GM18951 (cell line): ENCODE results near the gene UBL7.
"Not testable (repeated sequence)": the region's sequence is repeated elsewhere in the genome, so short reads cannot be mapped to it uniquely, and the experiment has no call there.

Experiments used
- POLR2A ChIP-seq: IDR thresholded peaks from 4 replicates; pipeline ENCODE4 v1.6.1; 2011; ENCODE audit warnings: mild to moderate bottlenecking; ENCODE audit not compliant: insufficient read length, insufficient read depth; ENCODE audit errors: extremely low read depth
- in situ Hi-C: fragments of 300-500 bp; cut with MboI; formaldehyde crosslinking; loops from one replicate; pipeline ENCODE4 v1.12.0; 2022; ENCODE audit warnings: low sequenced_read_pairs, mixed read lengths, inconsistent platforms; ENCODE audit not compliant: unreplicated experiment

UBL7 gene

DNA sequence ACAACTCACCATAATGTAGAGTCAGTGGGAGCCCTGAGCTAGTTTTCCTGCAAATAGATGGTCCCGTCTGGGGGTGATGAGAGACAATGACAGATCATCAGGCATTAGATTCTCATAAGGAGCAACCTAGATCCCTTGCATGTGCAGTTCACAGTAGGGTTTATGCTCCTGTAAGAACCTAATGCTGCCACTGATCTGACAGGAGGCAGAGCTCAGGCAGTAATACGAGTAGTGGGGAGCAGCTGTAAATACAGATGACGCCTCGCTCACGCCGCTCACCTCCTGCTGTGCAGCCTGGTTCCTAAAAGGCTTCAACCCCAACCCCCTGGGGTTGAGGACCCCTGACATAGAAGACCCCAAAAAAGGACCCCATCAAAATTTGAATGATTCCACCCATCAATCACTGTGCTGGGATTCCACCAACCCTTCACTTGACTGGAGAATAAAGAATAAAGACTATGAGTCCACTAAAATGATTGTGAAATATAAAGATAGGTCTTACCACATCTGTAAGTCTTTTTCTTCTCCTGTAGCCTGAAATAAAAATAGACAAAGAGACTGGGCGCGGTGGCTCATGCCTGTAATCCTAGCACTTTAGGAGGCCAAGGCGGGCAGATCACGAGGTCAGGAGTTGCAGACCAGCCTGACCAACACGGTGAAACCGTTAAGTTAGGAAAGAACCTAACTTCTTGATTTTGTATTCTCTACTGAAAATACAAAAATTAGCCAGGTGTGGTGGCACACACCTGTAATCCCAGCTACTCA lies 9.9 kb upstream of the UBL7 start:
- TF ChIP-seq POLR2A: no peak
- in situ Hi-C loops: no loop called here

DNA sequence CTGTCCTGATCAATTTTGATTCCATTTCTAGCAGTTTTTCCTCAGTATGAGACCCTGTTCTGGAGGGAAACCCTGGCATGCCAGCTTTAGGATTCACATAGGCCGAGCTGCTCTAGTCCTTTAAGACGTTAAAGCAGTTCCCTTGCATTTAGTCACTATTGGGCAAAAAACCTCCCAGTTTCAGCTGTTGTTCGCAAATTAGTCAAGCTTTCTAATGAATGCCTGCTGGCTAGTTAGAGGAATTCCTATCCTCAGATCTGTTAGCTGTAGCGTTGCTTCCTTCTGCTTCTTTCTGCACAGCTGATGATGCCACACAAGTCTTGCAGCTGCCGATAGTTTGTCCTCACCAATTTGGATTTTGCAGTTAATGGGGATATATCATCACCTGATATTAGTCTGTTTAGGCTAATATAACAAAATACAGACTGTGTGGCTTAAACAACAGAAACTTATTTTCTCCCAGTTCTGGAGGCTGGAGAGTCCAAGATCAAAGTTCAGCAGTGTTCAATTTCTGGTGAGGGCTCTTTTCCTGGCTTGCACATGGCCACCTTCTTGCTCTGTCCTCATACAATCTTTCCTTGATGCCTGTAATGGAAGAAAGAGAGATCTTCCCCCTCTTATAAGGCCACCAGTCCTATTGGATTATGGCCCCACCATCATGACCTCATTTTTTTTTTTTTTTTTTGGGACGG lies 7.5 kb upstream of the UBL7 start:
- in situ Hi-C loops: no loop called here
- no peak for TF ChIP-seq POLR2A

DNA sequence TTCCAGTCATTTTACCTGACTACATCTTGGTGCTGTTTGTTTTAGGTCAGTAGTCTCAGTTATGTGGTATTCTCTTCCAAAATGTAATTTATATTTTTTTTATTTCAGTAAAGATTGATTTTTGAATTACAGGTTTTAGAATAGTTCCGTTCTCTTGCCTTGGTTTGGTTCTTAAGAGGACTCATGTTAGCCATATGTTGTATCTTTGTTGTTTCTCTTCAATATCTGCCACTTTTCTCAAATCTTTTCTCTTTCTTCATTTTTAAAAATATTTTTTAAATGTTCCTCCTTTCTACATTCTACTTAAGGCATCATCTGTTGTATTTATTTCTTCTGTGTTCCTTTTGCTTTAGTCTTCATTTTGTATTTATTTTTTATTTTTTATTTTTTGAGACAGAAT lies 5.6 kb upstream of the UBL7 start:
- in situ Hi-C loops: no loop called here
- no peak for TF ChIP-seq POLR2A

DNA sequence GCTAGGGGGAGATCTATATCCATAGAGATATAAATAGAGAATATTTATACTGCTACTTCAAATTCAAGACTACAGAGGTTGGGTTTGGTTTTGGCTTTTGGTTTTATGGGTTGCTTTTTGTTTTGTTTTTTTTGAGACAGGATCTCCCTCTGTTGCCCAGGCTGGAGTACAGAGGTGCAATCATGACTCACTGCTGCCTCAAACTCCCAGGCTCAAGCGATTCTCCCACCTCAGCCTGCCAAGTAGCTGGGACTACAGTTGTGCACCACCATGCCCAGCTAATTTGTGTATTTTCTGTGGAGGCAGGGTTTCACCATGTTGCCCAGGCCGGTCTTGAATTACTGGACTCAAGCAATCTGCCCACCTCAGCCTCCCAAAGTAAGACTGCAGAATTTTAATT lies 3.9 kb upstream of the UBL7 start:
- in situ Hi-C loops: no loop called here
- no peak for TF ChIP-seq POLR2A

DNA sequence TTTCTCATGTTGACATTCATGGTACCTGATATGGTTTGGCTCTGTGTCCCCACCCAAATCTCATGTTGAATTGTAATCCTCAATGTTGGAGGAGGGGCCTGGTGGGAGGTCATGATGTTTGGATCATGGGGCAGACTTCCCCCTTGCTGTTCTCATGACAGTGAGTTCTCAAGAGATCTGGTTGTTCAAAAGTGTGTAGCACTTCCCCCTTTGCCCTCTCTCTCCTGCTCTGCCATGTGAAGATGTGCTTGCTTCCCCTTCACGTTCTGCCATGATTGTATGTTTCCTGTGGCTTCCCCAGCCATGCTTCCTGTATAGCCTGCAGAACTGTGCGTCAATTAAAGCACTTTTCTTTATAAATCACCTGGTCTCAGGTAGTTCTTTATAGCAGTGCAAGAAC lies 3.3 kb upstream of the UBL7 start:
- in situ Hi-C loops: no loop called here

DNA sequence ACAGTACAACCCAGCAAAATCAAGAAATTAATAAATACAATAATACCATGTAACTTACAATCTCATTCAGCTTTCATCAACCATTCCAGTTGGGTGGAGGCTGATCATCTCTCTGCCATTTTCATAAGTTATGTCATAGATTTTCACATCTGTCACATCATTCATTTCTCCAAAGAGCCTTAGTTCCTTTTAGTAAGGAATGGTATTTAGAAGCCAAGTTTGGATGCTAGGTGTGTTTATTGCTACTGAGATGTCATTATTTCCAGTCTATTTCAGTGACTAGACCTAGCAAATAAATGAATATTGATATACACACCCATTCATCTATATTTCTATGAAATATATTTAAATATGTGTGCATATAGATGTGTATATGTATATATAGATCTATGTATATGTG lies 2.7 kb upstream of the UBL7 start:
- TF ChIP-seq POLR2A: no peak
- in situ Hi-C loops: no loop called here

More for the DNA sequence above, 3.3 kb upstream of the UBL7 start:
- no peak for TF ChIP-seq POLR2A

DNA sequence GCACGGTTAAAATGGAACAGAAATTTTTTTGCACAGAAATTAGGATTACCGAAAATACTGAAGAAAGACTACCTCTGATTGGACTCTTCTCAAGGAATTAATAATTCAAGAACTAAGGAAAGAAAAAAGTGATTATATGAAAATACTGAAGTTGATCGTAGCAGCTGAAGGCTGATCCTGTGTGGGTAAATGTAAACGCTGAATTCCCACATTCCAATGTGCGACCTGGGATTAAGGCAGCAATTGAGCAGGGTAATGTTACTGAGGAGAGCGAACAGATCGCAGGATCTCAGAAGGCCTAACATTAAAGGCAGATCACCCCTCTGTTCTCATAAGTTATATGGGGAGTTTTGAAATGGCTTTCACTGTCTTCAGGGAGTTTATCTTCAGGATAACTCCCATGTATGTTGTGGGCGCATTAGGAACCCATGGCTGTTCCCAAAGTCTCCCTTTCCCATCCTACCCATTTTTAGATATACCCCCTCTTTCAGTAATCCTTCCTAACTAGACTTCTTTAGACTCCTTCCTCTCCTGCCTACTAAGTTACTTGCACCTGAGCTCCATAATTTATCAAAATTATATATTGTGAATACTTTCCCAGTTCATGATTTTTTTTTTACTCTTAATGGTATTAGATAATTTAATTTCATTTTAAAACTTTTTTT lies 1.0 kb upstream of the UBL7 start:
- TF ChIP-seq POLR2A: no peak
- in situ Hi-C loops: no loop called here

DNA sequence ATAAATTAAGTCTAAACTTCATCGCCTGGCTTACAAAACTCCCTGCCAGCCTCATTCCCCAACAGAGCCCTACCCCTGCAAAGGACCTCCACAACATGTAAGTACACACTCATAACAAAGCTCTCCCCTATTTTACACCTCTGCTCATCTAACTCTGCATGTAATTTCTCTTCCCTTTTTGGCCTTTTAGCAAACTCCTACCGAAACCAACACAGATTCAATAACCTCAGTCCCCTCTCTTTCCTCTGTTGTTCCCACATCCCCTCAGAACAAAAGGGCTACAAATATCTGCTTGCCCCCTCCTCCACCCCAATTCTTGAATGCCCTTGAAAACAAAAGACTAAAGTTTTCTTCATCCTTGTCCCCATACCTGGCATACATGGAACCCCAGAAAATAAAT lies 662 bp downstream of the UBL7 start:
- in situ Hi-C loops: no loop called here
- no peak for TF ChIP-seq POLR2A

DNA sequence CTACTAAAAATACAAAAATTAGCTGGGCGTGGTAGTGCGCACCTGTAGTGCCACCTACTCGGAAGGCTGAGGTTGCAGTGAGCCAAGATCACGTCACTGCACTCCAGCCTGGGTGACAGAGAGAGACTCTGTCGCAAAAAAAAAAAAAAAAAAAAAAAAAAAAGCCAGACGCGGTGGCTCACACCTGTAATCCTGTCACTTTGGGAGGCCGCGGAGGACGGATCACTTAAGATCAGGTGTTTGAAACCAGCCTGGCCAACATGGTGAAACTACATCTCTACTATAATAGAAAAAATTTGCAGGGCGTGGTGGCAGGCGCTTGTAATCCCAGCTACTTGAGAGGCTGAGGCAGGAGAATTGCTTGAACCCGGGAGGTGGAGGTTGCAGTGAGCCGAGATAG lies 1.2 kb downstream of the UBL7 start:
- in situ Hi-C loops: not testable (repeated sequence)

DNA sequence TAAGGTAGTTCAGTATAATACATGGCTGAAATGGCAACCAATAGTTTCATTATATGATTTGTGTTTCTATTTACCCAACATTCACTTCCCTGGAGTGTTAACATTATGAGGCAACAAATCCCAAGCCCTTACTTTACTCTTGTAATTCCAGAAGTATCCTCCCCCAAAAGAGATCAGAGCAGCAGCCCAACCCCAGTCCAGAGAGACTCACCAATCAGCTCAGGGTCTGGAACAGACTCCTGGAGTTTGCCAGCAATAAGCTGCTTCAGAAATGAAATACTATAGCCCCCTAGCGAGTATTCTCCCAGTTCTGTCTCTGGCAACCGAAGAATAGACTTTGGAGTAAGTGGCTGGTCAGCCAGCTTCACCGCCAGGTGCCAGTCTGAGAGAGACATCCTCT lies 2.5 kb downstream of the UBL7 start:
- no peak for TF ChIP-seq POLR2A
- in situ Hi-C loops: no loop called here

DNA sequence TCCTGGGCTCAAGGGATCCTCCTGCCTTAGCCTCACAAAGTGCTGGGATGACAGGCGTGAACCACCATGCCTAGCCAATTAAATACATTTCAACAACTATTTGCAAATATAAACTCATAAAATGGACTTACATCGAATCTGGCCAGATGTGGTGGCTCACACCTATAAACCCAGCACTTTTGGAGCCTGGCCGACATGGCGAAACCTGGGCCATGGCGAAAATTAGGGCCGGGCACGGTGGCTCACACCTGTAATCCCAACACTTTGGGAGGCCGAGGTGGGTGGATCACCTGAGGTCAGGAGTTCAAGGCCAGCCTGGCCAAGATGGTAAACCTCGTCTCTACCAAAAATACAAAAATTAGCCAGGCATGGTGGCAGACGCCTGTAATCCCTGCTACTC lies 3.9 kb downstream of the UBL7 start:
- in situ Hi-C loops: not testable (repeated sequence)

DNA sequence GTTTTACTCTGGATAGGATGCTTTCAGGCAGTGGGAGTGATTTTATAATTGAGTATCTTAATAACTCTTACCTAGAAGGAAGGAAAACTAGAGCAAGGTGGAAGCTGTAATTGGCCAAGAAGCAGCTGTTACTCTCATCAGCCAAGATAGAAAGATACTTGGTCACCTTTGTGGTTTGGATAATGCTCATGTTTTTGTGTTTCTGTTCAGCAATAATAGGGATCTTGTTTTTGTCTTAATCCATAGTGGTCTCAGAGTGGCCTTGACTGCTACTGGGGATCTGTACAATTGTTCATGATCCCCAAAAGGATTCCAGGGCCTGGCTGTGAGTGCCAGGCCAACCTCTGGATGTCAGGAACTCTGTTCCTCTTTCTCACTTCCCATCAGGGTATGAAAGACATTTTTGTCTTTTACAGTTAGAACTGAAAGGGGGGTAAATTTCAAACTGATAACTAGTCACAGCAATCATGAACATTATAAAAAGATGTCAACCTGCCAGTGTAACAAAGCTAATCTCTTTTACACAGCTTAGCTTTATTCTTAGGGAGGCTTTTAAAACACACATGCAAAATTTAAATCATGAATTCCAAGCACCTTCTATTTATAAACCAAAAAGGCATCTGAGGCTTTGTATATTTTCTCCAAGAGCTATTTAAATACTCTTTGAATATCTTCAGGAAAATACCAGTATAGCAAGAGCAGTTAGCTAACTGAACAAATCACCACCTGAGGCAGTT lies 6.0 kb downstream of the UBL7 start:
- in situ Hi-C loops: loop anchor here (5.0 kb wide), 1 partner anchor 37 kb away; no protein-coding TSS in a partner anchor
- TF ChIP-seq POLR2A: no peak

DNA sequence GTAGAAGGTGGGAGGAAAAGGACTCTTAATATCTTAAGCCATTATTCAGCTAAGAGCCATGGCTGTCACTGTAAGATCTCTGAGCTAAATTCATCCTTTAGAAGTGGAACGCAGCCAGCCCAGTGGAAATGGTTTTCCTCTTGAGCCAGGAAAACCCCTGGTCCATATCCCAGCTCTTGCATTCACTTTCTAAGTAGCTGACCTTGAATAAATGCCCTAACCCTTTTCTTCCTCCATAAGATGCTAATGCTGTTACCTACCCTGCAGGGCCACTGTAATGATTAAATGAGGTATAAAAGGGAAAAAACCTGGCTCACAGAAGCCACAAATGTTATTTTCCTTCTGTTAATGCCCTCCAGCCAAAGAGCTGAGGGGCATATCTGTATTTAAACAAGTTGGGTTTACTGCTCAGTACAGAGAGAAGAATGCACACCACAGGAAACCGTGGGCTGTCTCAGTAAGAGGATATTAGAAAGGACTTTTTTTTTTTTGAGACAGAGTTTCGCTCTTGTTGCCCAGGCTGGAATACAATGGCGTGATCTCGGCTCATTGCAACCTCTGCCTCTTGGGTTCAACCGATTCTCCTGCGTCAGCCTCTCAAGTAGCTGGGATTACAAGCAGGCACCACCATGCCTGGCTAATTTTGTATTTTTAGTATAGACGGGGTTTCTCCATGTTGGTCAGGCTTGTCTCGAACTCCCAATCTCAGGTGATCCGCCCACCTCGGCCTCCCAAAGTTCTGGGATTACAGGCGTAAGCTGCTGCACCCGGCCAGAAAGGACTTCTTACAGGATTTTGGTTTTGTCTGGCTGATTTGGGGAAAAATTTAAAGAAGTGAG lies 6.8 kb downstream of the UBL7 start:
- no peak for TF ChIP-seq POLR2A
- in situ Hi-C loops: loop anchor here (5.0 kb wide), 1 partner anchor 38 kb away; no protein-coding TSS in a partner anchor
